Large intestine (tissue), 3 donors: ENCODE data around the gene VWA3B. TPM values are rescaled to one million over a fixed set of nuclear protein-coding genes. Genes with fewer than 3 reads are reported as not detected.
"Not testable (repeated sequence)": the region's sequence is repeated elsewhere in the genome, so short reads cannot be mapped to it uniquely, and the experiment has no call there.

ENCODE experiments used
- DNase-seq, 2 donors: peaks; one replicate each; pipeline versions ENCODE4 v3.0.0 to v3.0.0-alpha.2; 2013
- H3K27ac ChIP-seq: one replicate; pipeline ENCODE4 v1.5.1; 2013; ENCODE audit warnings: low read length
- H3K27me3 ChIP-seq: 2 replicates; pipeline ENCODE4 v1.6.1; 2013; ENCODE audit warnings: low read length; ENCODE audit not compliant: control insufficient read depth, insufficient read depth
- H3K36me3 ChIP-seq: 2 replicates; pipeline ENCODE4 v1.6.1; 2013; ENCODE audit warnings: low read length; ENCODE audit not compliant: control insufficient read depth, insufficient read depth
- H3K4me1 ChIP-seq: one replicate; pipeline ENCODE4 v1.6.1; 2013; ENCODE audit warnings: low read length; ENCODE audit not compliant: control insufficient read depth, insufficient read depth
- H3K4me3 ChIP-seq: one replicate; pipeline ENCODE4 v1.5.1; 2013; ENCODE audit warnings: low read length
- H3K9me3 ChIP-seq: one replicate; pipeline ENCODE4 v1.6.1; 2013; ENCODE audit warnings: mild to moderate bottlenecking, low read depth, low read length, moderate library complexity; ENCODE audit not compliant: control insufficient read depth
- WGBS: methylation state at CpG from one replicate; pipeline ENCODE4 v1.1.5; 2013; ENCODE audit warnings: low lambda C conversion rate; ENCODE audit not compliant: insufficient coverage; 5-methylcytosine and 5-hydroxymethylcytosine counted together
- polyA plus RNA-seq: library from polyadenylated mRNA; unstranded; fragments of 120-200 nt; gene quantifications from one replicate; pipeline ENCODE4 v1.2.1, GENCODE V29; 2013

Gene VWA3B
- polyA plus RNA-seq, 1 donor: 0.09 TPM

- H3K27ac ChIP-seq: no peak overlapping the region
- H3K27me3 ChIP-seq: peaks cover 4% of the 10 kb centered on the region
- H3K4me1 ChIP-seq: no peaks in the 10 kb centered on the region
- WGBS: no CpG with 5 or more reads among the region's 2 CpGs
- no peaks in the 10 kb centered on the region for H3K36me3 ChIP-seq
- no peaks in the 10 kb centered on the region for H3K9me3 ChIP-seq
- no peak for DNase-seq
- no peak overlapping the region for H3K4me3 ChIP-seq
Observed at GRCh38 chr2:98241592-98241991, 154.6 kb downstream of the VWA3B start.

GRCh38 chr2:98242003-98242402 is 155.0 kb downstream of the VWA3B start:
- no peaks in the 10 kb centered on the region for H3K4me1 ChIP-seq
- H3K27ac ChIP-seq: no peak overlapping the region
- WGBS: 83% methylated on average over 3 of the region's 5 CpGs
- DNase-seq: no peak
- H3K9me3 ChIP-seq: no peaks in the 10 kb centered on the region
- no peak overlapping the region for H3K4me3 ChIP-seq
- no peaks in the 10 kb centered on the region for H3K36me3 ChIP-seq
- H3K27me3 ChIP-seq: peaks cover 4% of the 10 kb centered on the region

GRCh38 chr2:98245491-98245890 is 158.5 kb downstream of the VWA3B start:
- peaks cover 4% of the 10 kb centered on the region for H3K9me3 ChIP-seq
- H3K27ac ChIP-seq: no peak overlapping the region
- H3K4me3 ChIP-seq: no peak overlapping the region
- WGBS: 100% methylated on average over 1 of the region's 4 CpGs
- no peak for DNase-seq
- H3K36me3 ChIP-seq: no peaks in the 10 kb centered on the region
- peaks cover 4% of the 10 kb centered on the region for H3K27me3 ChIP-seq
- no peaks in the 10 kb centered on the region for H3K4me1 ChIP-seq

GRCh38 chr2:98247383-98247782 is 160.4 kb downstream of the VWA3B start:
- Histone ChIP-seq H3K27ac (no peak overlapping the region), H3K4me1 (no peaks in the 10 kb centered on the region), H3K9me3 (peaks cover 4% of the 10 kb centered on the region), H3K36me3 (no peaks in the 10 kb centered on the region), H3K4me3 (no peak overlapping the region), H3K27me3 (no peaks in the 10 kb centered on the region)
- no peak for DNase-seq

- Histone ChIP-seq H3K27ac (no peak overlapping the region), H3K27me3 (no peaks in the 10 kb centered on the region), H3K4me1 (no peaks in the 10 kb centered on the region), H3K36me3 (no peaks in the 10 kb centered on the region), H3K9me3 (peaks cover 4% of the 10 kb centered on the region), H3K4me3 (no peak overlapping the region)
- 100% methylated on average over 1 of the region's 14 CpGs for whole genome bisulfite sequencing
- no peak for DNase-seq
Observed at GRCh38 chr2:98252038-98252773, 165.2 kb downstream of the VWA3B start.

- DNase-seq: no peak
- no peak overlapping the region for H3K27ac ChIP-seq
- no CpG with 5 or more reads among the region's 5 CpGs for WGBS
- H3K9me3 ChIP-seq: no peaks in the 10 kb centered on the region
- H3K36me3 ChIP-seq: no peaks in the 10 kb centered on the region
- H3K4me3 ChIP-seq: no peak overlapping the region
- no peaks in the 10 kb centered on the region for H3K27me3 ChIP-seq
- H3K4me1 ChIP-seq: no peaks in the 10 kb centered on the region
Observed at GRCh38 chr2:98253461-98254070, 166.6 kb downstream of the VWA3B start.

- H3K27ac ChIP-seq: no peak overlapping the region
- H3K9me3 ChIP-seq: no peaks in the 10 kb centered on the region
- no peaks in the 10 kb centered on the region for H3K27me3 ChIP-seq
- H3K36me3 ChIP-seq: no peaks in the 10 kb centered on the region
- no peak for DNase-seq
- 89% methylated on average over 1 of the region's 9 CpGs for WGBS
- H3K4me3 ChIP-seq: no peak overlapping the region
- no peaks in the 10 kb centered on the region for H3K4me1 ChIP-seq
Observed at GRCh38 chr2:98254504-98255059, 167.6 kb downstream of the VWA3B start.

GRCh38 chr2:98258906-98259305 is 171.9 kb downstream of the VWA3B start:
- Histone ChIP-seq H3K4me3 (no peak overlapping the region), H3K27me3 (no peaks in the 10 kb centered on the region), H3K9me3 (peaks cover 2% of the 10 kb centered on the region), H3K4me1 (no peaks in the 10 kb centered on the region), H3K36me3 (no peaks in the 10 kb centered on the region), H3K27ac (no peak overlapping the region)
- no peak for DNase-seq

- DNase-seq: no peak
- Histone ChIP-seq H3K27me3 (no peaks in the 10 kb centered on the region), H3K9me3 (peaks cover 2% of the 10 kb centered on the region), H3K4me1 (no peaks in the 10 kb centered on the region), H3K27ac (no peak overlapping the region), H3K36me3 (no peaks in the 10 kb centered on the region), H3K4me3 (no peak overlapping the region)
- WGBS: no CpG with 5 or more reads among the region's 1 CpG
Observed at GRCh38 chr2:98263362-98263761, 176.4 kb downstream of the VWA3B start.

- H3K4me1 ChIP-seq, DNase-seq, H3K27me3 ChIP-seq, H3K9me3 ChIP-seq, H3K4me3 ChIP-seq, H3K27ac ChIP-seq, H3K36me3 ChIP-seq: not testable (repeated sequence)
Observed at GRCh38 chr2:98268225-98268624, 181.3 kb downstream of the VWA3B start.

GRCh38 chr2:98269274-98269673 is 182.3 kb downstream of the VWA3B start:
- no peak overlapping the region for H3K4me3 ChIP-seq
- H3K27ac ChIP-seq: no peak overlapping the region
- no peaks in the 10 kb centered on the region for H3K9me3 ChIP-seq
- H3K4me1 ChIP-seq: no peaks in the 10 kb centered on the region
- DNase-seq: peak in 1 of 2 donors; percentile 11
- no peaks in the 10 kb centered on the region for H3K36me3 ChIP-seq
- WGBS: no CpG with 5 or more reads among the region's 2 CpGs
- H3K27me3 ChIP-seq: no peaks in the 10 kb centered on the region
